Gastroesophageal sphincter (tissue), 4 donors: Measurements from ENCODE around the gene RABGAP1. TPM values are rescaled to one million over a fixed set of nuclear protein-coding genes. Genes with fewer than 3 reads are reported as not detected.

Source experiments
- ATAC-seq: fragments of 150-250 bp; one replicate; pipeline ENCODE4 v1.9.1; 2016; ENCODE audit warnings: mild to moderate bottlenecking, moderate library complexity
- H3K27ac ChIP-seq, 4 donors: fragments of 200-600 bp; sonication (generic) in 3 of 4; 1 replicate in 3 of 4; 2 replicates in 1 of 4; pipeline ENCODE4 v1.5.1; 2016 to 2019
- H3K27me3 ChIP-seq: fragments of 200-600 bp; sonication (generic); one replicate; pipeline ENCODE4 v1.5.1; 2019
- H3K36me3 ChIP-seq, 2 donors: fragments of 200-600 bp; sonication (generic); one replicate each; pipeline ENCODE4 v1.5.1; 2019; ENCODE audit warnings: control low read depth in 1 of 2
- H3K4me1 ChIP-seq, 3 donors: fragments of 200-600 bp; sonication (generic); 1 replicate in 2 of 3; 2 replicates in 1 of 3; pipeline ENCODE4 v1.5.1; 2016 to 2019; ENCODE audit warnings: control low read depth in 2 of 3
- H3K4me3 ChIP-seq, 2 donors: fragments of 200-600 bp; sonication (generic); one replicate each; pipeline ENCODE4 v1.5.1; 2019; ENCODE audit warnings: mild to moderate bottlenecking in 1 of 2, moderate library complexity in 1 of 2
- H3K9me3 ChIP-seq, 3 donors: fragments of 200-600 bp; sonication (generic); one replicate each; pipeline ENCODE4 v1.5.1; 2017 to 2019; ENCODE audit warnings: control low read depth in 2 of 3
- CTCF ChIP-seq, 4 experiments: fragments of 200-600 bp in 2 of 4; fragments of 450-650 bp in 2 of 4; sonication (generic) in 1 of 4; IDR thresholded peaks; one replicate each; pipeline ENCODE4 v1.5.1; 2017 to 2019; ENCODE audit warnings: antibody characterized with exemption in 4 of 4, mild to moderate bottlenecking in 2 of 4, moderate library complexity in 2 of 4
- EP300 ChIP-seq: sonication (generic); formaldehyde crosslinking; IDR thresholded peaks from one replicate; pipeline ENCODE4 v1.6.1; 2017; ENCODE audit warnings: antibody characterized with exemption, mild to moderate bottlenecking
- POLR2A ChIP-seq, 2 donors: fragments of 450-650 bp; IDR thresholded peaks; one replicate each; pipeline ENCODE4 v1.6.1; 2017; ENCODE audit warnings: antibody characterized with exemption in 2 of 2, mild to moderate bottlenecking in 2 of 2, moderate library complexity in 1 of 2
- POLR2AphosphoS5 ChIP-seq: sonication (generic); formaldehyde crosslinking; IDR thresholded peaks from one replicate; pipeline ENCODE4 v1.6.1; 2017; ENCODE audit warnings: antibody characterized with exemption
- WGBS, 2 donors: methylation state at CpG; one replicate each; pipeline ENCODE4 v1.1.5; 2018; ENCODE audit warnings: low coverage in 1 of 2; 5-methylcytosine and 5-hydroxymethylcytosine counted together
- total RNA-seq, 4 donors: library from RNA; depleted of rRNA; stranded (reverse); fragments of >200 nt; gene quantifications; one replicate each; pipeline ENCODE4 v1.1.0, GENCODE V29; 2016

The RABGAP1 gene
- total RNA-seq, 4 donors from 2014 or later: 61.2 to 139 (median 82.9) TPM

- Histone ChIP-seq H3K9me3 (no peaks in the 10 kb centered on the region), H3K4me3 (no peak overlapping the region), H3K27ac (peak overlapping the region in 1 of 4 donors; percentile 72), H3K27me3 (no peaks in the 10 kb centered on the region), H3K4me1 (peaks cover 6 to 49% (median 7%) of the 10 kb centered on the region in 3 donors), H3K36me3 (peaks cover 0 to 66% of the 10 kb centered on the region in 2 donors)
- 100% methylated on average over 1 of the region's 1 CpG for WGBS, 2 donors
- TF ChIP-seq POLR2AphosphoS5: no peak
- no peak for TF ChIP-seq POLR2A (IDR thresholded peaks at IDR 0.05)
- no peak for TF ChIP-seq EP300
- TF ChIP-seq CTCF (IDR thresholded peaks at IDR 0.05): no peak
- no peak for ATAC-seq
These were observed 59.7 kb downstream of the RABGAP1 start for GRCh38 chr9:123000371-123001068.

GRCh38 chr9:123002754-123003153 lies 61.9 kb downstream of the RABGAP1 start:
- Histone ChIP-seq H3K36me3 (peaks cover 0 to 52% of the 10 kb centered on the region in 2 donors), H3K4me1 (peaks cover 7 to 54% (median 9%) of the 10 kb centered on the region in 3 donors), H3K9me3 (no peaks in the 10 kb centered on the region), H3K27ac (peak overlapping the region; percentile 69 to 82 (median 71)), H3K27me3 (no peaks in the 10 kb centered on the region), H3K4me3 (no peak overlapping the region)
- no peak for ATAC-seq
- WGBS, 2 donors: 22 to 26% methylated on average over 5 of the region's 5 CpGs
- TF ChIP-seq POLR2A (IDR thresholded peaks at IDR 0.05) (no peak), EP300 (no peak), CTCF (IDR thresholded peaks at IDR 0.05) (no peak), POLR2AphosphoS5 (no peak)

GRCh38 chr9:123003466-123003865 lies 62.6 kb downstream of the RABGAP1 start:
- H3K4me1 ChIP-seq: peaks cover 7 to 47% (median 9%) of the 10 kb centered on the region in 3 donors
- H3K9me3 ChIP-seq: no peaks in the 10 kb centered on the region
- no peak for ATAC-seq
- H3K27me3 ChIP-seq: no peaks in the 10 kb centered on the region
- H3K27ac ChIP-seq: peak overlapping the region; percentile 69 to 82 (median 71)
- H3K36me3 ChIP-seq: peaks cover 0 to 44% of the 10 kb centered on the region in 2 donors
- H3K4me3 ChIP-seq: no peak overlapping the region
- TF ChIP-seq POLR2A (IDR thresholded peaks at IDR 0.05) (no peak), EP300 (no peak), CTCF (IDR thresholded peaks at IDR 0.05) (no peak), POLR2AphosphoS5 (no peak)
- 56 to 75% methylated on average over 2 of the region's 2 CpGs for WGBS, 2 donors

- Histone ChIP-seq H3K27me3 (no peaks in the 10 kb centered on the region), H3K4me3 (no peak overlapping the region), H3K9me3 (no peaks in the 10 kb centered on the region), H3K27ac (peak overlapping the region in 1 of 4 donors; percentile 3), H3K4me1 (peaks cover 7 to 48% (median 9%) of the 10 kb centered on the region in 3 donors), H3K36me3 (peaks cover 0 to 31% of the 10 kb centered on the region in 2 donors)
- 19% methylated on average over 1 of the region's 1 CpG; no CpG with 5 or more reads in 1 of the 2 donors for WGBS, 2 donors
- no peak for TF ChIP-seq CTCF (IDR thresholded peaks at IDR 0.05)
- no peak for TF ChIP-seq EP300
- TF ChIP-seq POLR2AphosphoS5: no peak
- TF ChIP-seq POLR2A (IDR thresholded peaks at IDR 0.05): no peak
- no peak for ATAC-seq
These were observed 65.1 kb downstream of the RABGAP1 start for GRCh38 chr9:123005964-123006363.

- Histone ChIP-seq H3K27me3 (no peaks in the 10 kb centered on the region), H3K9me3 (no peaks in the 10 kb centered on the region), H3K4me3 (no peak overlapping the region), H3K4me1 (peaks cover 7 to 50% (median 9%) of the 10 kb centered on the region in 3 donors), H3K27ac (no peak overlapping the region), H3K36me3 (peaks cover 0 to 37% of the 10 kb centered on the region in 2 donors)
- TF ChIP-seq POLR2A (IDR thresholded peaks at IDR 0.05) (no peak), EP300 (no peak), CTCF (IDR thresholded peaks at IDR 0.05) (no peak), POLR2AphosphoS5 (no peak)
- 67 to 84% methylated on average over 3 to 5 of the region's 5 CpGs for WGBS, 2 donors
- ATAC-seq: no peak
These were observed 66.4 kb downstream of the RABGAP1 start for GRCh38 chr9:123007269-123007668.
